B cell (primary cell): Measurements from ENCODE around the gene SEC24D.

Source experiments
- CTCF ChIP-seq: fragments of 200-600 bp; IDR thresholded peaks from one replicate; pipeline ENCODE4 v1.8.0; 2022; ENCODE audit warnings: antibody characterized with exemption, mild to moderate bottlenecking
- EZH2 ChIP-seq: IDR thresholded peaks from 2 replicates; pipeline ENCODE4 v1.6.1; 2012; ENCODE audit warnings: borderline replicate concordance, low read depth, mild to moderate bottlenecking, moderate library complexity, low read length; ENCODE audit not compliant: insufficient read depth, poor library complexity, severe bottlenecking

- TF ChIP-seq EZH2 (no peak), CTCF (no peak)
Observed at GRCh38 chr4:118753096-118753495, 82.8 kb downstream of the SEC24D start.
